HS-5 (cell line): ENCODE measurements around the gene POLR1A.

Experiments
- DNase-seq: peaks from one replicate; pipeline ENCODE4 v3.0.0-alpha.2; 2012; ENCODE audit warnings: low read depth

The POLR1A gene

DNA sequence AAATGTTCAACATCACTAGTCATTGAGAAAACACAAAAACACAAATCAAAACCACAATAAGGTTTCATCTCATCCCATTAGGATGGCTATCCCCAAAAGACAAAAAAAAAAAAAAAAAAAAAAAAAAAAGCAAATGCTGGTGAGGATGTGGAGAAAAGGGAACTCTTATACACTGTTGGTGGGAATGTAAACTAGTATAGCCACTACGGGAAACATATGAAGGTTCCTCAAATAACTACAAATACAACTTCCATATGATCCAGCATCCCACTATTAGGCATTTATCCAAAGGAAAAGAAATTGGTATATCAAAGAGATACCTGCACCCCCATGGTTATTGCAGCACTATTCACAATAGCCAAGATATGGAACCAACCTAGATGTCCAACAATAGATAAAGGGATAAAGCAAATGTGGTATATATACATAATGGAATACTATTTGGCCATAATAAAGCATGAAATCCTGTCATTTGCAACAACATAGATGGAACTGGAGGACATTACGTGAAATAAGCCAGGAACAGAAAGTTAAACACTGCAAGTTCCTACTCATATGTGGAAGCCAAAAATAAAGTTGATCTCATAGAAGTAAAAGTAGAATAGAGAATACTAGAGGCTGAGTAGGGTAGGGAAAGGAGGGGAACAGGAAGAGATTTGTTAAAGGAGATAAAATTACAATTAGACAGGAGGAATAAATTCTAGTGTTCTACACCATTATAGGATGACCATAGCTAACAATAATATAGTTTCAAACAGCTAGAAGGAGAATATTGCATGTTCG, 8.4 kb downstream of the POLR1A start:
- no peak for DNase-seq

DNA sequence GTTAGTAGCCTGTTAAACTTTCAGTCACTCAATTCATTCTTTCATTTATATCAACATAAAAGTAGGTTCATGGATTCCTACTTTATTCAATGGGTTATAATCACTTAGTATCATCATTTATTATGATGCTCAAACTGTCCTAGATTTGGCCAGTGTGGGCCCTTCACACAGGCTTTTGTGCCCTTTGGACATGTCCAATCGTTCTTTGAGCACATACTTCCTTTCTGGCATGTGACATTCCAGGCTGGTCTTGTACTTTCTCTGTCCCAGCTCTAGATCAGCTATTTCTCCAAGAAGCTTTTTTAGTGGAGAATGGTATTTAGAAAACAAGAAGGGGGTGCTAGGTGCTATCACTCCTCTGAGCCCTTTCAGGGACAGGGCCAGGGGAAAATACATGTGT, 11.5 kb downstream of the POLR1A start:
- no peak for DNase-seq

DNA sequence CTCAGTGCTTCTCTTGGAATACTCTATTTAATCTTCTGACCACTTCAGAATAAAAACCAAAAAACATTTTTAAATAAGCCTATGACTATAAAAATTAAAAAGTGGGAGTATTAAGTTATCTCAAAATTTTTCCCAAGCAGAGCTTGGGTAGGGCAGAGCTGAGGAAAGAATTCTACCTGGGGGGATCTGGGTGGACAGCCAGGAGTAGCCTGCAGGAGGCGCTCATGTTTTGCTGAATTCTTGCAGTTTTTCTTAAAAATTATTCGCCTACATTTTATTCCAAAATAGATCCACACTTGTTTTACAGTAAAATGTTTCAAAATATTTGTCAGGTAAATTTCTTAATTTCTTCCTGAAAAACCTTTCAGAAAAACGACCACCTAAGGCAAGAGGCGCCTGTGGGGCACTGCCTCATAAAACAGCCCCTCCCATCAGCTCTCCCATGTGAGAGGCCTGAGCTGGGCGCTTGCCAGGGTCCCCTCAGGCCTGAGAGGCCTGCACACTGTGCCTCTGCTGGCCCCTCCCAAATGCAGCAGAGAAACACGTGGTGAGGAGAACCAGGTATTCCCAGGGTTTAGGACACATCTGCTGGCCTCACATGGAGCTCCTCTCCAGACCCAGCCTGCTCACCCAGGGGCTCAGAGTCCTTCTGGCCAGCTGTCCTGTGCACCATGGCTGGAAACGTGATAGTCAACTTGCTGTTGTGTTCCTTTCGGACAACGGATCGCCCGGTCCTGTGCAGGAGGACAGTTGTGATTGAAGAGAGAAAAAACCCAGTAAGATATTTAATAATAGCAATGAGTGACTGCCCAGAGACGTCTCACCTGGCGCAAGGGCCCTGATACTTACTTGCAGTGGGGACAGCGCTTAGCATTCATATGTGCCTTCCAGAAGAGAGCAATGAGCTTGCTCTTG, 17.5 kb downstream of the POLR1A start:
- DNase-seq: no peak

DNA sequence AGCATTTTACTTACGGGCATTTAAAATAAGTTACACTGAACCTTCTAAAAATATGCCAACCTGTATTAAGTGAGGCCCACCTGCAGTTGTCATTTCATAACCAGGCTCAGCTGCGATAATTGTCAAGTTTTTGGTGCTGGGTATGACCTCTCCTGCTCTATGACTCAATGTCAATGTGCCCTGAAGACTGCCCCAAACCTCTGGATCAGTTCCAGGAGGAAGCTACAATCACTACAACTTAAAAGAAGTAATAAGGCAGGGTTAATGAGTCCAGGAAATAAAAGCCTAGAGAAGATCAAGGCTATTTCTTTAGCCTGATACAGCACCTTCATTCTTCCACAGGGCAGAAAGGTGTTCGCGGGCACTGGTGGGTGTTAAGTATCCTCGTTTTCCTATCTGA, 22.9 kb downstream of the POLR1A start:
- DNase-seq: no peak

DNA sequence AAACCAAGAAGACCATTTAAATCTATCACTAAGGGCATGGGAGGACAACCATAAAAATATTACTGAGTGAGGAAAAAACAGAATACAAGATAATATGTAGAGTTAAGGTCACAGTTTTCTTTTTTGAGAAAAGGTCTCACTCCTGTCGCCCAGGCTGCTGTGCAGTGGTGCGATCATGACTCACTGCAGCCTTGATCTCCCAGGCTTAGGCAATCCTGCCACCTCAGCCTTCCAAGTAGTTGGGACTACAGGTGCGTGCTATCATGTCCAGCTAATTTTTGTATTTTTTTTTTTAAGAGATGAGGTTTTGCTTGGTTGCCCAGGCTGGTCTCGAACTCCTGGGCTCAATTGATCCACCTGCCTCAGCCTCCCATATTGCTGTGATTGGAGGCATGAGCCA, 24.0 kb downstream of the POLR1A start:
- no peak for DNase-seq

DNA sequence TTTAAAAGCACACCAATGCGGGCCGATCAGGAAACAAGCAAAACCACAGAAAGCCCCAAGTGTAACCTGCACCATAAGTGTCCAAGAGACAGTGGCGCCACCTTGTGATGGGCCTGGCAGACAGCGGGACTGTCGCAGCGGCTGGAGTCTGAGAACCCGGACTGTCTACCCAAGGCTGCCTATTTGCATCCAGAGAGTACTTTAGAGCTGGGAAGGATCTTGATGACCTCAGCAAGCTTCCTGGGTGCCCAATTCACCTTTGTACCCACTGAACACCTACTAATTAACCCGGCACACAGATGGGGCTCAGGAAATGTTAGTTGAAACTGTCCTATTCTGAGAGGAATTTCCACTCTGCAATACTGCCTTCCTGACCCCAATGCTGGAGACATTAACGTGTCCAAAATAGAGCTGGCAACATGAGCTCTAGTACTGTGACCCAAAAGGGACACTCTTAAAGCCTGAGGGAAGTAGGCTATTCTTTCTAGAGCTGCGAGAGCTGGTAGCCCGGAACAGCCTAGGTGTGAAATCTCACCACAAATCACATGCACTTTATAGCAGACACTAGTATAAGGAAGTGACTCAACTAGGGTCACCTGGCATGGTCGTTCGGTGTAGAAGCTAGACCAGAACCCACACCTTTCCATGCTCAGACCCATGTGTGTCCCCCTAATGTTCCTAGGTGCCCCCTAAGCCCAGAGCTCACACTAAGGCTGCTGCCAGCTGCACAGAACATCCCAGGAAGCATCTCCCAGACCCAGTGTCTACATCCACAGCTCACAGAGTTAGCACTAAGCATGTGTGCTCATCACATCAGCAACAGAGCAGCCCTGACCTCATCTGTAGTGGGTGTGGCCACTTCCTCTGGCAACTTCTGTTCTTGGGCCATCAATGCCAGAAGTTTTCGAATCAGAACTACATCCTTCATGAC, 25.4 kb downstream of the POLR1A start:
- DNase-seq: no peak

DNA sequence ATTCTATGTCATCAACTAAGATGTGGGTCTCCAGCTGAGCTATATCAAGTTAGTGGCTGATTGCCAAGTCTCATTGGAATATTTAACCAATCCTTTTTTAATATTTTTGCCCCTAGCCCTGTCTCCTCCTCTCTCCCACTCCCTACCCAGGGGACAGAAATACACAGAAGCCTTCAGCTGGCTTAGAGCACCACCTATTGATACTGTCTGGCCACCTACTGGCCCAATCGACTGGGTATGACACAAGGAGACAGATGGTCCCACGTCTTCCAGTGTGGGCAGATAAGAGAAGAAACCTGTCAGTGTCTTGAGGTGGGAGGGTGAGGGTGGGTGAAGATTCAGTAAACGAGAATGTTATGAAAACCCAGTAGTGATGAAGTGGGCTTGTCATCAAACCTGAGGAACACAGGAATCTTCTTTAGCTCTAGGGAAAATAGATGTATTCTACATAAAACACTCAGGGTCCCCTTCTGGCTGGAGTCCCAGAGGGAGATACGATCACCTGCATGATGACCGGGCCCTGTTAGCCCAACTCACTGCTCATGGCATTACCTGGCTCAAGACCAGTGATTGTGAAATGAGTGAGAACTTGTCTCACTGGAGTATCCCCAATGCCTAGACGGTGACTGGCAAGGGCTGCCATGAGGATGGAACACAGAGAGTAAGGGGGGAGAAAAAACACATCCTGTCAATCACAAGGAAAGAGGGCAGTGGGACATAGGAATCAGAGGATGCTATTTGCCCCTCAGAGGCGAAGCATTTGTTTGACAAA, 26.7 kb downstream of the POLR1A start:
- DNase-seq: no peak

DNA sequence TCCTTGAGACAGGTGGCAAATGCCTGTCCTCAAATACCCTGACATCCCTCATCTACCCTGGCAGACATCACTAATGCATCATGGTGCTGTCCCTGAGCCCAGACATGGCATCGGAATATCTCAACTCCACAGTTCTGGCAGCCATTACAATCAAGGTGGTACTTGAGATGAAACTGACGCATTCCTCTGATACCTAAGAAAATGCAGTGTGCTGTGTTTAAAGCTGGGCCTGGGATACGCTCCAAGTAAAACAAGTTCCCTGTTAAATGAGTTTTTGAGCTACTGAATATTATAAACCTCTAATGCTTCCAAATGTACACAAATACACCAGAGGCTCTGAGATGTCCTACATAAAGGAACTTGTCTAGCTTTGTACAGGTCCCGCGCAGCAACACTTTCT, 29.8 kb downstream of the POLR1A start:
- no peak for DNase-seq

DNA sequence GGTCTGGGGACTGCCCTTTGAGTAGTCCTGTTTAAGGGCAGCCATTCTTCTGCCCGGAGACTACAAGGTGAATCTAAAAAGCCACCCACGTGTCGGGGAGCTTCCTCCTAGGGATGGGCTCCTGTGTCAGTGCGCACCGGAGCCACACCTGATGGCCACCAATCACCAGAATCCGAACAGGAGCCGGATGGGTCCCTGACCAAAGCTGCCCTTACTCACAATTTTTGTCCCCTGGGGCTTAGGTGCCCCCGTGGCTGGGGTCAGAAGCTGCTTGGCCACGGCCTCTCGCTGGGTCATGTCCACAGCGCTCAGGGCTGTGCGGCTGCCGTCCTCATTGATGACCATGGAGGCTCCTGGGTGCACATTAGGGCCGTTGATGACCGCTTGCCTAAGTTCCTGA, 30.9 kb downstream of the POLR1A start:
- no peak for DNase-seq

DNA sequence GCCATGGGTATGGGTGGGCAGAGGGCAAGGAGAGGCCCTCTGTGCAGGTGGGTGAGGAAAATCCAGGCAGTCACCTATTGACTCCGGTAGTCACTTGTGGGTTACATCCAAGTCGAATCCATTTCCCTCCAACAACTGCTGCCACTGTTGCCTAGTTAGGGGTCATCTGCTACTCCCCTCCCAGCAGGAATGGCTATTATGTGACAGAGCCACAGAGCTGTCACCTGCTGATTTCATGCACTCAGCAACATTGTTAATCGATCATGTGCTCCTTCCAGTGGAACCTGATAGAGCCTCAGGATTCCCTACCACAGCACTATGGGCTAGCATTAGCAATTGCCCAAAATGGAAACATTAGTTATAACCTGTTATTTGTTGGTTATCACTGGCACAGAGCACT, 31.4 kb downstream of the POLR1A start:
- DNase-seq: no peak

DNA sequence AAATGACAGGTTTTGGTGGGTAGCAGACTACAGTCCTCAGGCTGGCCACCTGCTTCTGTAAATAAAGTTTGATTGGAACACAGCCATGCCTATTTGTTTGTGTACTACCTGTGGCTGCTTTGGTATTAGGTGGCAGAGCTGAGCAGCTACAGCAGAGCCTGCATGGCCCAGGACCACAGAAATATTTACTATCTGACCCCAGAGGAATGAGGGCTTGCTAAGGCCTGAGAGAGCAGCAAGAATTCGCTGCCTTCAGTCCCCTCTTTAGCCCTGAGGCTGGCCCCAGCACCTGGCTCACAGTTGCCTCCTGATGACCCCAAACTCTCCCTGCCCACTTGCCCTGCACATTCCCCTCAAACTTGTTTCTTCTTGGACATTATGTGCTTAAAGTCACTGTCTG, 32.5 kb downstream of the POLR1A start:
- no peak for DNase-seq

DNA sequence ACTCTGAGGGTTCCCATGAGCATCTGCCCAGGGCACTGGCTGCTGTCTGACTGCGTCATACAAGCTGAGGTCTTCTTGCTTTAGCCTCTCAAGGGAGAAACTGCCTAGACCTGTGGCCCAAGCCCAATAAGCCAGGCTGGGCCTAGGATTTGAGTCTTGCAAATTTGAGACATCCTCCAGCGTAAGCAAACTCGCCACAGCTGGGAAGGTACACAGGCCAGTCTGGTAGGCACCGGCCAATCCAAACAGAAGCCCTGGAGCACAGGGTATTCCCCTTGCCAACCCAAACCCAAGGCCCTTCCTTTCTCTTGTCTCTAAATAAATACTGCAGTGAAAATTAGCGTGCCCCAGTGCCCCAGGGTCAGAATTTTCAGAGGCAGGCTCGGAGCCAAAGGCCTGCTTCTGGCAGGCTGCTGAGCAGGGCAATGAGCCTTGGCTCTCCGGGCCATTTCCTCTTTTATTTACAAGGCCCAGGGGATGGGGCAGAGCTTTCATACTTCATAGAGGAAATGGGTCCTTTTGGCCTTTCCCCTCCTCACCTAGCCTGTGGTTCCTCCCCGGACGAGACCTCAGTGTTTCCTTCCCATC, 33.3 kb downstream of the POLR1A start:
- no peak for DNase-seq

DNA sequence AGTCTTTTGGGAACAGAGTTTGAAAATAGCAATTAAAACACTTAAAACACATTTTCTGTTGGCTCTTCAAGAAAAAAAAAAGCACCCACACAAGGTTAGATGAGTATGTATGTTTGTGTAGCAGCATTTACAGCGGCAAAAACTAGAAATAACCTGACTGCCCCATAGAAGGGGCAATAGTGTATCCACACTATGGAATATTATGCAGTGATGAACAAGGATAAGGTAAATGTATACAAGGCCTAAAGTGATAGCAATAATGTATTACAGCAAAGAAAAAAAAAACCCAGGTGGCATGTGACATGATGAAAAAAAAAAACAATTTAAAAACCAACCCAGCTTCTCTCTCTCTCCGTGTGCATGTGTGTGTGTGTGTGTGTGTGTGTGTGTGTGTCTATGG, 34.8 kb downstream of the POLR1A start:
- DNase-seq: no peak

DNA sequence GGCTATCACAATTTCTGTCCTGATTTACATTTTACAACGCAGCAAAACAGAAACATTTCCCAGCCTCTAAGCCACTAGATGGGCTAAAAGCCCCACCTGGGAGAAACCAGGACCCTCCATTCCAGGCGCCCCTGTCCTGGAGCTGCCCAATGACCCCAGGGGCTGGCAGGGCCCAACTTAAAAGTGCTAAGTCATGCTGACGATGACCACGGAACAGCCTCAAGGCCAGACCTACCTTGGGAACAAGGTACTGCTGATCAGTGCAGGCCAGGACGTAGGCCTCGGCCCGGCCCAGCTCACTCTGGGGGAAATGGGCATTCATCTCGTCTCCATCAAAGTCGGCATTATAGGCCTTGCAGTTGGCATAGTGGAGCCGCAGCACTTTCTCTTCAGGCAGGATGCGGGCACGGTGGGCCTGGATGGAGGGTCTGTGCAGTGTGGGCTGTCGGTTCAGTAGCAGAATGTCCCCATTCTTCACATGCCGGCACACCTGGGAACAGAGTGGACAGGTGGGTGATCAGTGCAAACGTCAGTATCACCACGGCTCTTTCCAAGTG, 35.8 kb downstream of the POLR1A start:
- DNase-seq: no peak

DNA sequence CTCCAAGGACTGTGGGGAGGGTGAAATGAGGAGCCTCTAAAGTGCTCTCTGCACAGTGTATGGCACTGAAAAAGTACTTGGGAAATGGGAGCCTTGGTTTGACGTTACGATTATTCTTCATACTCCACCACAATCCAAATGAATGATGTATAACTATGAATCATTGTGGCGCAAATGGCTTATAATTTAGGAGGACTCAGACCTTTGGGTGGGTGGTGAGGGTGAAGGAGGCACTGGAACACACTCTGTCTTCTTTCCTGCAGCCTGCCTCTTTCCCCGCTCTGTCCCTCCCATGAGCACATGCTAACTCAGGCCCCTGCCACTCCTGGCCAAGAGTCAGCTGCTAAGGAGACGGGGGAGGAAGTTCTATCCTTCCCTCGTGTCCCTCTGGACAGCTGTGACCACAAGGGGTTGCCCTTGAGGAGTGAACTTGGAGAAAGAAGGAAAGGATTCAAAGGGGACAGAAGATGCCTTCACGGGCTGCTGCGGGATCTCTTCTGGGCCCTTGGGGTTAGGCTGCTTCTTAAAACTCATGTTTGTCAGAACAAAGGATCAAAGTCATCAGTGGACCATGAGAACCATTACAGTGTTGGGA, 36.5 kb downstream of the POLR1A start:
- no peak for DNase-seq

DNA sequence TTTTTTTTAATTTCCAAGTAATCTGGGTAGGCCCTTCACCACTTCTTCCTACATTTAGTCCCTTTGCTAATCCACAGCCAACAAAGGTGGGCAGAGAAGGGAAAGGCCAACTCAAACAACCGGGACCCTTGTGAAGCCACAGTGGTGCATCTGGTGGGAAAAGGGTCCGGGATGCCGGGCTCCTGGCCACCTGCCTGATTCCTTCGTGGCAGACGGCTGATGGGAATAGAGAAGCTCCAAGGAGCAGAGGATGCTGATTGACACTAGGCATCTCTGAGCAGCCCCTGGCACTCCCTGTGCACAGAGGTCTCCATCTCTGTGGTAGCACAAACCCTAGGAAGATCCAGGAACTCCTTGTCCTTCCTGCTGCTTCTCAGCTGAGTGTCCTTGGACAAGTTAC, 37.0 kb downstream of the POLR1A start:
- no peak for DNase-seq

DNA sequence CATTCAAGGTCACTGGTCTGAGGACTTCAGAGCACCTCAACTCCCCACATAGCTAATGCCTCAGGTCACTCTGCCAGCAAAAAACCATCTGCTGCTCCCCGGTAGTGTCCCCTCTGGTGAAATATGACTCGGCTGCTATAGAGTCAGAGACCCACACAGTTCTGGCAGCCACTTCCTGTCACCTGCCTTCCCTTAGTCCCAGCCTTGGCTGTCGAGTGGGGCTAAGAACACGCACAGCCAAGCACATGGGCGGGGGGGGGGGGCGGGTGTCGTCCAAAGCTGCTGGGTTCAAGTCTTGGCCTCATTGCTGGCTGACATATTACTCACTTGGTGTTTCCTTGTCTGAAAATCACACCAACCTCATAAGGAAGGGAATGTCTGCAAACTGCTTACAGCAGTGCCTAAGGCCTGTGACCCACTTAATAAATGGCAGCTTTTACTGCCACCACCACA, 37.5 kb downstream of the POLR1A start:
- no peak for DNase-seq

DNA sequence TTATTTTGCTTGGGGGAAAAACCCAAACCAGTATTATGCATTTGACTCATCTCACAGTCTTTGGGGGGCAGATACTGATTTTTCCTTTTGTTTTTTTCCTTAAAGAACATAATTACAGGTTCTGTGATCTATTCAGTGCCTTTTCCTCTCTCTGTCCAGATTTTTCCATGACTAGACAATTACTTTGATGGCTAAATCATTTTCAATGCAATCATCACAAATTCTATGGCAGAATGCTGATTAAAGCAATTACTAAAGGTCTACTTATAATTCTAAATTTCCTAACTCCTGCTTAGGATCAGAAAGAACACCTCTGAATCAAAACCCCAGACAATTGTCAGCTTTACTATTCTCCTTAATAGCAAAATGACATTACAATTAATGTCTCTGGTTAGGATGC, 38.8 kb downstream of the POLR1A start:
- no peak for DNase-seq

DNA sequence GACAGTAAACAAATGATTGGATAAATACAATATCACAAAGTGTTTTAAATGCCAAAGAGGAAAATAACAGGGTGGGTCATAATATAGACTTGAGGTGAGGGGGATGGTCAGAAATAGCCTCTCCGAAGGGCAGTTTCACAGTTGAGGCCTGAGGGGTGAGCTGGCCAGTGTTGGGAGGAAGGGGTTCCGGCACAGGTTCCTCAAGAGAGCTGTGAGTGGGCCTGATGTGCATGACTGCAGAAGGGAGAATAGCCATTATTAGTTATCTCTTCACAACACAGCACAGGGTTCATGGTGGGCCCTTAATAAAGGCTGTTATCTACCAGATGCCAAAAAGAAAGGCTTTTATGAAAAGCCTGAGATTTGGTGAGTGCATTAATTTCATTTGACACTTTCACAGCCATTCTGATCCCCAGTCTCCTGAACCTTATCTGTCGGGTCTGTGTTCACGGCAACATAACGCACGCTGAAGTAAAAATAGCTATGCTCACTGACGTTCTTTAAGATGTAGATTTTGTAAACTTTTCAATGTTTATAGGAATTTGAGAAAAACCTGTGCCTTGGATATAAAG, 39.6 kb downstream of the POLR1A start:
- no peak for DNase-seq

DNA sequence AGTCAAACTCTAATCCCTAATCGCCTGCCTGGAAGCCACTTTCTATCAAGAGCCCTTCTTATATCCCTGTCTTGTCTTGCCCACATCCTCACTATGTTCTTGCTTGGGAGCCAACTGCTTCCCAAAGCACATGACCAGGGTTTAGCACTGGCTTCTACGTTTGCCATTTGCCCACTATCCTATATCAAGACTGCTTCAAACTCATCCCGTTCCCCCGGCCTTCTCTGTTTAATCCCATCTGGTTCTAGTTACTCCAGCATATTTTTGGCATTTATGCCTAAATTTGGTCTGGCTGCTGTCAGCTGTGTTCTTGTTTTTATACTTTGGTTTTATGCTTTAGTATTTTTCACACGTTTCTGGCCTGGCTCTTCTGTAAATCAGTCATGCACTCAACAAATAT, 40.2 kb downstream of the POLR1A start:
- no peak for DNase-seq
